HL-60 (cell line): ENCODE data around the gene TOMM40L.

Experiments
- DNase-seq, 2 experiments: peaks; one replicate each; pipeline ENCODE4 v3.0.0-alpha.2; 2010 to 2020; ENCODE audit warnings: low read depth in 1 of 2, low spot score in 1 of 2
- H3K27ac ChIP-seq: fragments of 250-450 bp; sonication (Bioruptor Pico); replicated peaks from 2 replicates; pipeline ENCODE4 v1.5.1; 2020; ENCODE audit warnings: mild to moderate bottlenecking, moderate library complexity
- H3K27me3 ChIP-seq: fragments of 250-450 bp; sonication (Bioruptor Pico); 2 replicates; pipeline ENCODE4 v1.5.1; 2021; ENCODE audit warnings: mild to moderate bottlenecking, moderate library complexity; ENCODE audit not compliant: insufficient read depth, poor library complexity, severe bottlenecking
- H3K4me3 ChIP-seq: replicated peaks from 2 replicates; pipeline ENCODE4 v1.5.1; 2011; ENCODE audit warnings: mild to moderate bottlenecking, control low read depth, low read length; ENCODE audit not compliant: insufficient read depth
- CTCF ChIP-seq: IDR thresholded peaks from one replicate; pipeline ENCODE4 v1.5.1; 2011; ENCODE audit warnings: low read length, control low read depth, inconsistent platforms; ENCODE audit not compliant: insufficient read depth
- GABPA ChIP-seq: IDR thresholded peaks from 2 replicates; pipeline ENCODE4 v1.6.1; 2012; ENCODE audit warnings: low read depth
- POLR2AphosphoS5 ChIP-seq: IDR thresholded peaks from 2 replicates; pipeline ENCODE4 v1.6.1; 2012; ENCODE audit warnings: low read depth
- REST ChIP-seq: IDR thresholded peaks from 2 replicates; pipeline ENCODE4 v1.6.1; 2012; ENCODE audit warnings: low read depth; ENCODE audit not compliant: insufficient replicate concordance
- SPI1 ChIP-seq: IDR thresholded peaks from 2 replicates; pipeline ENCODE4 v1.6.1; 2012; ENCODE audit warnings: low read depth, mild to moderate bottlenecking, borderline replicate concordance

Gene TOMM40L

GRCh38 chr1:161219078-161219892 lies 6.6 kb upstream of the TOMM40L start:
- no peak overlapping the region for H3K27ac ChIP-seq
- H3K4me3 ChIP-seq, result no peak overlapping the region

GRCh38 chr1:161220002-161220401 lies 5.9 kb upstream of the TOMM40L start:
- no peak overlapping the region for H3K4me3 ChIP-seq
- H3K27me3 ChIP-seq, result no peaks in the 10 kb centered on the region
- H3K27ac ChIP-seq, result no peak overlapping the region
- TF ChIP-seq SPI1 (no peak), REST (no peak), GABPA (no peak), CTCF (no peak), POLR2AphosphoS5 (no peak)
- DNase-seq, result no peak

More at GRCh38 chr1:161219078-161219892, 6.6 kb upstream of the TOMM40L start:
- TF ChIP-seq GABPA, result no peak
- TF ChIP-seq SPI1, result no peak
- TF ChIP-seq POLR2AphosphoS5, result no peak
- no peak for TF ChIP-seq REST
- TF ChIP-seq CTCF, result no peak
- H3K27me3 ChIP-seq, result no peaks in the 10 kb centered on the region
- DNase-seq, result no peak

DNA sequence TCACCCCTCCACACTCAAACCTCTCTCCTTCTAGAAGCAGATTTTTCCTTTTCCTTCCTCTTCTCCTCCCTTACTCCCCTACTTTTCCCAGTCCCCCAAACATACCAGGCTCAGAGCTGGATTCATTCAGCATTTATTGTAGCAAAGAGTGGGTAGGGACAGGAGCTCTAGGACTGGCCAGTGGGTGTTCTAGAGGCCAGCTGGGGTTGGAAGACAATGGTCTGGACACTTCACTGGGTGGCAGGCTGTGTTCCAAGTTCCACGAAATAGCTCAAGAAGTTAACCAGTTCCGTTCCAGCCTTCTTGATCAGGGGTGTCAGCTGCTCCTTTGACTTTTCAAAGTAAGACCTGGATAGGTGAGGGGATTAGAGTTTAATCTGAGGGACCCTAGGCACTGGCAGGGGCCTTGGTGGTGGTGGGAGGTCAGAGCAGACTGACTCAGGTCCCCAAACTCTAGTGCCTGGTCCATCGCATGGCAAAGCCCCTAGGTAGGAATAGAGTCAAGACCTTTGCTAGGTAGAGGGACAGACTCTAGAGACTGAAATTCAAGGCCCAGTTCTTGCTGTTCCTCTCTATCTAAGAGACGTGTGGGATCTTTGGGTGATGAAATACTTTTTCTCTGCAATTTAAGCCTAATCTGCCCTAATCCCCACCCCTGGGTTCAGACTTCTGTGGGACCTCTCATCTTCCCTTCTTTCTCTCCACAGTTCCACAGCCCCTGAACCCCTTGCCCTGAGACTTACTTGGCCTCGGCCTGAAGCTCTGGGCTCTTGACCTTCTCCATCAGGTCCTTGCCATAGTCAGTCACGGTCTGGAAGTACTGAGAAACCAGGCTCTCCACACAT lies 3.5 kb upstream of the TOMM40L start:
- Histone ChIP-seq H3K27ac (no peak overlapping the region), H3K27me3 (no peaks in the 10 kb centered on the region), H3K4me3 (no peak overlapping the region)
- TF ChIP-seq GABPA (no peak), CTCF (no peak), SPI1 (no peak), REST (no peak), POLR2AphosphoS5 (no peak)
- no peak for DNase-seq
